ELF-1 (cell line): ENCODE measurements around the gene TMEM178B.

ENCODE experiments used
- DNase-seq: peaks from one replicate; pipeline ENCODE4 v3.0.0-alpha.2; 2016; ENCODE audit warnings: low read depth, low spot score

TMEM178B gene

DNA sequence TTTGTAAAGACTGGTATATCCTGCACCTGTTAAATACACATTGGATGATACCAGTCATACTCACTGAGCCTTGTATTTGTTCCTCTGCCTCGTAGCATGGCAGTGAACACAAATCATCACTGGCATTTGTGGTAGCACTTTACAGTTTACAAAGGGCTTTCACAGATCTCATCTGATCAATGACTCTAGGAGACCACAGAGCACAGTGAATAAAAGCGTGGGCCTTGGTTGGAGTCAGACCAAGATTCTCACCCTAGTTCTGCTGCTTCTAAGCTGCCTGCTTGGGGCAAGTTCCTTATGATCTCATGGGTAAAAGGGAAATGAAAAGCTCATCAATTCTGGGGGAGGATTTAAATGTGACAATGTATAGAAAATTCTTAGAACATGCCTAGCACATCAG lies 347.4 kb downstream of the TMEM178B start:
- no peak for DNase-seq

DNA sequence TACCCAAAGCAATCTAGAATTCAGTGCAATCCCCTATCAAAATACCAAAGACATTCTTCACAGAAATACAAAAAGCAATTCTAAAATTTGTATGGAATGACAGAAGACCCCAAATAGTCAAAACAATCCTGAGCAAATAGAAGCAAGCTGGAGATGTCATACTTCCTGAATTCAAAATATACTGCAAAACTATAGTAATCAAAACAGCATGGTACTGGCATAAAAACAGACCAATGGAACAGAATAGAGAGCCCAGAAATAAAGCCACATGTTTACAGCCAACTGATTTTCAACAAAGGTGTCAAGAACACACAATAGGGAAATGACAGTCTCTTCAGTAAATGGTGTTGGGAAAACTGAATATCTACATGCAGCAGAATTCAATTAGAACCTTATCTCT lies 353.3 kb downstream of the TMEM178B start:
- DNase-seq, result no peak

DNA sequence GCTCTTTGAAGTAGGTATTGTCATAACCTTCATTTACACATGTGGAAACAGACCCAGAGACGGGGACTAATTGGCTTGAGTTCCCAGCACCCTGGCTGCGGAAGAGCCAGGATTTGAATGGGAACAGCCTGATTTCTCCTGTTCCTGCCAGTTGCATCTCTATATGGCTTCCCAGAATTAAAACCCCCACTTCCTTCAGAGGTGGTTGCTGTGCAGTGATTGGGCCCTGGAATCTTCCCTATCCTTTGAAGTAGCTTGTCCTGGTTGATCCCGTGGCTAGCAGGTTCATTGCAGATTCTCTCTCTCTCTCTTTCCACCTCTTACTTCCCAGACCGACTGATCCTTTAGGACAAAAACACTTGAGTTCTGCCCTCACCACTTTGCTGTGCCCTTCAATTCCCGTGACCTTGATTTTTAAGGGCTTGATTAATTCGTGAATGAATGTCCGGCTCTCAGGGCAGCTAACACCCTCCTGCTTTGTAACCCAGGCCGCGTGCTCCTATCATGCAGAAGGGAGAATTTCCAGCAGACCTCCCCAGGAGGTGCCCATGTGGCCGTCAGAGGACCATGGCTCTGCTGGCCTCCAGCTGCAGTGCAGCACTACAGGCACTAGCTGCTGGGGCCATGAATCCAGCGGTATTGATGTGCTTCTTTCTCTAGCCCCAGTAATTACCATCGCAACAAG lies 356.7 kb downstream of the TMEM178B start:
- peak; percentile 40 for DNase-seq

DNA sequence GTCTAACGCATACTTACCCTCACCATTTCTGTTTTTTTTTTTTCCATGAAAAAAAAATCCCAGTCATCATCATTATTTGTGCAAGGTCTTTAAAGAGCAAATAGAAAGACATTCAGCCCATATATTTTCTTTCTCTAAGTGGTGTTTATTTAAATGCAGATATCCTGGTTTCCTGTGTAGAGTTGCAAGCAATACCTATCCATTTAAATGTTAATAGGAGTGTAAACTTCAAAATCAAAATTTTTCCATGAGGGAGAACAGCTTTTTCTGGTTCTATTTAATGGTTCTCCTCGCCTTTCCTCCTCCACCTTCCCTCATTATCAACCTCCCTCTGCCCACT lies 357.2 kb downstream of the TMEM178B start:
- DNase-seq, result no peak

DNA sequence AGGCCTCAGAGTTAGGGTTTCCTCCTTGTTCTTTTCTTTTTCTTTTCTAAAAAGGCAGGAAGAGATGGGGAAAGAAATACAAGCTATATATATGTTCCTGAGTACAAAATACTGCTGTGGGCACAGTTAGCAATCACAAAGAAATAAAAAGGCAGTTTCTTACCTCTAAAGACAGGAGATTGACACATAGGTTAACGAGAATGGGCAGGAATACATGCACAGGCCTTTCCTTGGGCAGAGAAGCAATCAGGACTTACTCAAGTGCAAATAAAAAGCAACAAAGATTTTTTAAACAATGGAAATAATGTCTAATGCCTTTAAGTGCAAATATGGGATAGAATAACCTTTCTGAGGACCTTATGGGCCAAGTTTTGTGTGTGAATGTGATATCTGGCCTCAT lies 357.8 kb downstream of the TMEM178B start:
- DNase-seq, result no peak

DNA sequence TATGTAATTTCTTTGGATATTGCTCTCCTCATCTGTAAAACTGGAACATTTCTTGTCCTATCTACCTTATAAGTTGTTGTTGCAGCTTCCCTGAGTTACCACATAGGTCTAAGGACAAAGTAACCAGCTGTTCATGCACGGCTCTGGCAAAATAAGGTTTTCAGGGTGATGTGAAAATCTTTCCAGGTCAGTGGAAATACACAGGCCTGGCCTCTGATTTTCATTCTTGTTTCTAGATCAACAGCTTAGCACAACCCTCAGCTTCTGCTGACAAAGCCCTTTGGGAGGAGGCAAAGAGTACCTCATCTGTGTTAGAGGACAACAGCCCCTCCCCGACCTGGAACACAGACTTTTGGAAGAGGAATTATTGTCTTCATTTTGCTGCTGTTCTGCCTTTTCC lies 359.8 kb downstream of the TMEM178B start:
- DNase-seq, result no peak

DNA sequence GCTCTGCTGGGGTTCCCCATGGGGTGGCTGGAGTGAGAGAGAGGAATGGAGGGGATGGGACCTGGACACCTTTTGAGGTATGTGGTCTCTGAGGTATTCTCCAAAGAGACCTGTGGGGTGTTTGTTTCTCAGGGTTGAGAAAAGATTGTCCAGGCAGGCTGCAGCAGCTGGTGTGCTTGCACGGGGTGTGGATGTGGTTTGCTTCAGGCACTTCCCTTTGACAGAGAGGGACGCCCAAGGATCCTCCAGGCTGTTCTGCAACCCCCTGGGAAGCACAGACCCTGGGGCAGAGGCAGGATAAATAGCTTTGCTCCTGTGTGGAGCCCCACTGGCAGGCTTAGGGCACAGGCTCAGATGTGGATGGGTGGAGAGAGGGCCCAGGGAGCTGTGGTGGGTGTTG lies 362.3 kb downstream of the TMEM178B start:
- DNase-seq, result no peak

DNA sequence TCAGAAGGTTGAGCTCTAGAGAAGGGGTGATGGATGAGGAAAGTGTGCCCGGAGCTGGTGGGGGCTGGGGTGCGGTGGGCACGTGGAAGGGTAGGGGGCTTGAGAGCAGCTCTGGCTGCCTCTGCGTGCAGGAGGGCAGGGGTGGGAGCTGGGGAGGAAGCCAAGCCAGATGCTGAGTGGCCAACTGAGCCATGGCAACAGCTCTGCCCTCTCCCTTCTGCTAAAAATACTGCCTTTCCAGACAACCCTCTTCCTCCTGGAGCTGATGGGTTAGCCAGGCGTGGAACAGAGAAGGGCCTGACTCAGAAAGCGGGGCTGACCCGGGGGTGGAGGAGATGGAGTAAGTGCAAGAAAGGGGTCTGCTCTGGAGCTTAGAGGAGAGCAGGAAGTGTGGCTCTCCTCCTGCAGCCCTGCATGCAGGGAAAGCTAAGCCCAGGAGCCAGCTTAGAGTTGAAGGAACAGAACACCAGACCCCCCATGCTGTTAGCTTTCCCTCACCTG lies 362.8 kb downstream of the TMEM178B start:
- DNase-seq, result no peak

DNA sequence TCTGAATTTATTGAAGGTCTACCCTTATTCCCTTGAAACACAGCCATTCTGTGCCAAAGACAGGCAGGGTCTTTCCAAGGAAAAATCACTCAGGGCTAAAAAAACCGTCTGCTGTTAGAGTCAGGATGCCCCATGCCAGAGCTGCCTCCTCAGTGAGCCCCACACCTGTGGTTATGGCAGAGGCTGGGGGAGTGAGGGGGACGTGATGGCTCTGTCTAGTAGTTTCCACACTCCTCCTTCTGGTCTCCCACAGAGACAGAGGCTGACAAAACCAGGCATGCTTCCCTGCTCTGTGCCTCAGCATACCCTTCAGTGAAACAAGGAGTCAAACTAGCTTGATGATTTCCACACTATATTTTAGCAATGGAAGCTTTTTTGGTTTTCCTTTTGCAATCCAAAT lies 365.3 kb downstream of the TMEM178B start:
- DNase-seq, result no peak

DNA sequence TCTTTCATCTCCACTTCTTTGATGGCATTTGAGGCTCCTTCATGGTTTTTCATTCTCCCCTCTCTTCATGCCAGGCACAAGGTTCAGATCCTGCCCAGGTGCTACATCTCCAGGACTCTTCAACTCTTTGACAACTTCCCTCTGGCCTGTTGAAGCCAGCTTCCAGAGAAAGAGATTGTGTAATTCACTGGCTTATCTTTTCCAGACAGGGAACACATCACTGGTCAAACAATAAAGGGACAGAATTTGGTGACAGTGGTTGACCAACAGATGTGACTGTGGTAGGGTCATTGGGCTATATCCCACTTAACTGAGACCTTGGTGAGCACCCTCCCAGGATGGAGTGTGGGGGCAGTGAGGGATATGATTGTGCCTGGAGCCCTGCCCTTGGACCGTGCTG lies 365.9 kb downstream of the TMEM178B start:
- no peak for DNase-seq

DNA sequence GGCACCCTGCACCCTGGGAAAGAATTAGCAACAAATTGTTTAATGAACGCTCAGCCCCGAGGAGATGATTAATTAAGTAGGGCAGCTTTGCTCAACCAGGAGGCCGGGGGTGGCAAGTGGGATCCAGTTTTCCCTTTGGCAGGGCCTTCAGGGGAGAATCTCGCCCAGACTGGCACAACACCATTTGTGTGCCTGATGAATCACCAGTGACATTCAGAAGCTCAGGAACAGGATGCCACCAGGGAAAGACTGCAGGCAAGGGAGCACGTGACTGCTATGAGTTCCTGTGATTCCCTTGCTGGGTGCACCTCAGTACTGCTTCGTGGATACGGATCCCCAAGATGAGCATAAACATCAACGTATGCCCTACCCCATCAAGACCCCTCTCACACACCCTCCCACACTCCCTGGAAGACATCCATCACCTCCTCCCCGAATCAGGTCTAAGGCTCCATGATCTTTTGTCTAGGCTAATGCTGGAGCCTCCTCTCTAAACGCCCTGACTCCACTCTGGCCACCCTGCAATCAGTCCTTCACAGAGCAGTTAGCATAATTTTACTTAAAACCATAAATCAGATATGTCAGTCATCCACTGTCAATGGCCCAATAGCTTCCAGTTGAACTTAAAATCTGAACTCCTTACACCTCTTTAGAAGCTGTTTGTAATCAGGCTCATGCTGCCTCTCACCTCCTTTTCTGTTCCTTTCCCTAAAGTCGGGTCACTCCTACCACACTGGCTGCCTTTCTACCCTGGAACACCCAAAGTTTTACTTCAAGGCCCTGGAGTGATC lies 368.2 kb downstream of the TMEM178B start:
- no peak for DNase-seq

DNA sequence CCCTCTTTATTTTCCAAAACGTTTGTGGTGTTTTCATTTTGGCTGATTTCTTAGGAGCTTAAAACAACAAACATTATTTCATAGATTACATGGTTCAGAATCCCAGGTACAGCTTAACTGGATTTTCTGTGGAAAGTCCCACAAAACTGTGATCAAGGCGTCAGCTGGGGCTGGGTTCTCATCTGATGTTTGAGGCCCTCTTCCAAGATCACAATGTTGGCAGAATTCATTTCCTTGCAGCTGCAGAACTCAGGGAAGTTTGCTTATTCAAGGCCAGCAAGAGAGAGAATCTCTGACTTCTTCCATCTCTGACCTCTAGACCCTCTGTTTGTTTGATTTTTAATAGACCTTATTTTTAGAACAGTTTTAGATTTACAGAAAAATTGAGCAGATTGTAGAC lies 368.9 kb downstream of the TMEM178B start:
- no peak for DNase-seq

DNA sequence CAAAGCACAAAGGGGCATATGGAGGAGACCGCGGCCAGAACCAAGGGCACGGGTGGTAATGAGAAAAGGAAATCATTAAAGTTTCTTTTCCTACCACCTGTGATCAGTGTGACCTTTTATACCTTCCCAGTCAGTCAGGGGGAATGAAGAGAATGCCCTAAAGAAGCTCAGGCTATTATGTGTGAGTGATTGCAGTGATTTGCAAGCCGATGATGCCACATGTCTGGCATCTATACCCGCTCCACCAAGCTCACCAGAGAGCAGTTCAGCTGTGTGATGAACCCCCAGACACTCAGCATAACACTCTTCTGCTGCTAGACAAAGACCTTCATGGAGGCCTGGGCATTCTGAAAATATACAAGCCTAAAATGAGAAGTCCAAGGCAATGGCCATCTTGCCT lies 371.1 kb downstream of the TMEM178B start:
- DNase-seq, result no peak

DNA sequence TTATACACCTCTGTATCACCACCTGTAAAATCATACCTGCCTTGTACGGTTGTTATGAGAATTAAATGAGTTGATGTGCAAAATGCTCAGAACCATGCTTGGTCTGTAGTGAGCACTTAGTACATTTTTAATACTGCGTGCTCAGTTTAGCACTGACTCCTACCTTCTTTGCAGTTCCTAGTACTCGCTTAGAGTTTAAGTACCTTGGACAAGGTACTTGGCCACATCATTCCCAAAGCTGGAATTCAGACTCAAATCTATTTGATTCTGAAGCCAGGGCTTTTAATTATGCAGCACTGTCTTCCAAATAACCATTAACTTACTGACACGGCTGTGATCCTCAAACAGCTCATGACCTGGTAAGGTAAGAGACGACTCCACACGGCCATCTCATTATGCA lies 377.4 kb downstream of the TMEM178B start:
- DNase-seq, result no peak

DNA sequence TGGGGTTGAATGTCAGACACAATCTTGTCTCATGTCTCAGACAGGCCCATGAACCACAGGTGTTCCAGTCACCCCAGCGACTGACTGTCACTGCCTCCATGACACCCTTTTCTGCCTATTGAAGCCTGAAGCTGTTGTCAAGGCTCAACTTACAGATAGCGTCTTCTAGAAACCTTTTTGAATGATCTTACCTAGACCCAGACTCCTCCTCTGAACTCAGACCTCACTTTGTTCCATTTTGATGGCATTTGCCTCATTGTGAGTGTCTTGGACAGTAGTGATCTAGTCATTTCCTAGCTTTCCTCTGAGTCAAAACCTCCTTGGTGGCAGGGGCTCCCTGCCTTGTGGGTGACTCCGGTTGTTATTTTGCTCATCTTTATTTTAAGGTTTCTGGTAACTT lies 379.0 kb downstream of the TMEM178B start:
- no peak for DNase-seq

DNA sequence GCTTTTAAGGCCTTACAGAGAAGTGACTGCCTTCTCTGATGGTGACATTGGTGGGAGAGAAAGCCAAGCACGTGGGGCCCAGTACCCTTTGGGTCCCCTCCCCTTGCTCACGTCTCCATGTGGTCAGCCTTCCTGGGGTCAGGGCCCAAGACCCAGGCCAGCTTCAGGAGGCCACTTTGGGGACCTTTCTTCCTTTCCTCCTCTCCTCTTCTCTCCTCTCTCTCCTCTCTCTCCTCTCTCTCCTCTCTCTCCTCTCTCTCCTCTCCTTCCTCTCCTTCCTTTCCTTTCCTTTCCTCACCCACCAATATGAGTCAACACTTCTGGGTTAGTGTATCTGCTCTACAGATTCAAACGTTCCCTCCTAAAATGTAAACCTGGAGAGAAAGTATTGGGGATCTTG lies 380.5 kb downstream of the TMEM178B start:
- DNase-seq, result no peak

DNA sequence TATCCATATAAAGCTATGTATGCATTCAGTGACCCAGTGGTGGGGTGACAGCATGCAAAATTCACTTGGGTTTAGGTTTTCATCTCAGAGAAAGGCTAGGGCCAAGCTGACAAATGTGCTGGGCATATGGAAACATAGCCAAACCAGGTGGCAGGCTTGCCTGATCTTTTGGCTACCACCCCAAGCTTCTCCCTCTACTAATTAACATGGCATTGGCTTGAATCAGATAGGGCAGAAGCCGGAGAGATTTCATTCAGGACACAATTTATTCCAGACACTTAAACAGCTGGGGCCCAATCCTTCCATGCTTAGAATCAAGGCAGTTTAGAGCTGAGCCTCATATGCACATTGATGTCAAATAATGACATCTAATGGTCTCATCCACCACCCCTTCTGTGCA lies 381.9 kb downstream of the TMEM178B start:
- DNase-seq, result no peak

DNA sequence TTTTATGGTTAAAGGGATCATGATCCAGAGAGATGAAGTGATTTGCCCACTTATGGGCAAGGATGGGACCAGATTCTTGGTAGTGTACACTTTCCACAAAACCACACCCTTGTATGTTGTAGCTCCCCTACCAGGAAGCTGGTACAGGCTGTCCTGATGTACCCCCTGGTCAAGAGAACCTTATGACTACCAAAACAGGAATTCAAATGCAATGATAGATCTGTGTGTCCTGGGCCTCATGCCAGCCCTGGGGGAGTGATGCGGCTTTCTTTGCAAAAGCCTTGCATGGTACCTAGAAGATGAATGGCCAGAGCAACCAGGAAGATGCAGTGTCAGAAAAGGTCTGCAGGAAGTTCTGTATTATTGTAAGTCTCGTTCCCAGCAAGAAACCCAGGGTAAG lies 382.4 kb downstream of the TMEM178B start:
- no peak for DNase-seq

DNA sequence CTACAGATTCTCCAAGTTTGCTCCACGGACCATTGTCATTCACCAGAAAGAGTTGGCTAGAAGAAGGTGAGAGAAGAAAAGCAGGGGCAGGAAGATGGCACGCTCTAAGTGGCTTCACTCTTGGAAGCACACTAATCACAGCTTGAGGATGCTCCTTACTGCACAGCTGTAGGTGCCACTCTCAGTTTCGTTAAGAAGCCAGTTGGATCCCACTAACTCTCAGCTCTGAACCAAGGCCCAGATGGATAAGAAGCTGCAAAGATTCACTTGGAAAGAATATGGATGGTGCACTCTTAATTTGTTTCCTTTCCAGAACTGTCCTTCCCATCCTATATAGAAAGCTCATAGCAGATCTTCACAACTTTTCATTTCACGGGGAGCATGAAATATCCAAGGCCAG lies 382.8 kb downstream of the TMEM178B start:
- DNase-seq, result no peak

DNA sequence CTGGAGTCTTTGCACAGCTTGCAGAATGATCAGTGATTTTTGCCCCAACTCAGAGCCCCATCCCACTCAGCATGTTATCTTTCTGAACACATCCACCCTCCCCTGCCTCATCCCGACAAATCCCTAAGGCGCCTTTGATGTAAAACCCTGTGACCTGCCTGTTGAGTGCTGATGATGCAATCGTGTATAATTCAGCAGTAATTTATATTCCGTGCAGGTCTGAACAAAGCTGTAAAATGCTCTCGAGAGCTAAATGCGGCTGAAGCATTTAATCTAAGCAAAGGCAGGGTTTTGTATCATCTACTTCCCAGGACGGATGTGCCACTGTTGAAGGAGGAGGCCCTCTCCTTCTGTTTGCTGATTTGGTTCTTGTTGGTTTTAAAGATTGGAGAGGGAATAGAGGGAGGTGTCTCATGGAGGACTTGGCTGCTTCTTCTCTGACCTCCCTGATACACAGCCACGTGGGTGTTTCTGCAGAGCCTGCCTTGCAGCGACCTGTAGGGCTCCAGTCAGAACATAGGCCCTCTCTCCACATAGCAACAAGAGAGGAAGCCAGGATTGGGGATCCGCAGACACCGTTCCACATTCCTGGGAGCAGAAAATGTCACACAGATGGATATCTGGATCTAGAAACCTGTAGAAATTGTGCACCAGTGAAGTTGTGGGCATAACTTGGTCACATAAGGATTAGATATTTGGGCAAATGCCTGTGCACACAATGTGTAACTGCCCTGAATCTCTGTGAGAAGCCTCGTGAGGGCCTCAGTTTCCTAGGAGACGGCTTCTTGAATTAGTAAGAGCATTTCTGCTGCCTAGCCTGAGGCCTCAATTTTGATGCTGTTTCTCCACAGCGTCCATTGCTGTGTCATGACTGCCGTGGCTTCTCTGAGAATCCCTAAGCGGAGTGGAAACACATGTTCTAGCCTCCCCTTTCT lies 387.2 kb downstream of the TMEM178B start:
- no peak for DNase-seq

DNA sequence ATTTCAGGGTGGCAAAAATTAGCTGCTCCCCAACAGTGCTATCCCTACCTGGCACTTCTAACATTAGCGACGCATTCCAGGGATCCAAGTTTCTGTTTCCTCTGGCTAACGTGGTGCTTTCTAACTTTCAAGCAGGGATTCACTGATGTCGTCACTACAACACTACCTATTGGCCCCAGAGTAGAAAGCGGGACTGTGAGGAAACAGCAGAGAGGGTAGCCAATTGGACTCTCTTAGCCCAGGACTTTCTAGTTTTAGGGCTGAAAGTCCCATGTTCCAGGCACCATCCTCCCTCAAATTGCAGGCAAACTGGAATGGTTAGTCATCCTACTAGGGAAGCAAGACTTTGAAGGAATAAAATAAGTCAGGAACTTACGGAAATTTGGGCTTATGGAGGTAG lies 388.1 kb downstream of the TMEM178B start:
- no peak for DNase-seq

DNA sequence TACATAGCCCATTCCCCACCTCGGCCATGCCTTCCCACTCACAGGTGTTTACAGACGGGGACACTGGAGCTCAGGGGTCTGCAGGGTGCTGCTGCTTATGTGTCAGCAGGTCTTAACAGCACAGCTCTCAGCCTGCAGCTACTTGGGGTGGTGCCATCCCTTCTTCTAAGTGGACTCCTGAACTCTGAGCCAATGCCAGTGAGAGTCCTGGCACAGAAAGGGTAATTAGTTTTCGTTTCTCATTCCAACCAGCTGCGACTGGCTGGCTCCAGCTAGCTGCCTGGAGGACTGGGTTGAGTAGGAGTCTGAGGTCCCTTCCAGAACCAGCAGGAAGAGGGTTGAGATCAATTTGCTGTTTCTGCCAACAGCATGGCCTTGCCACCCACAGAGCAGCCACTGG lies 389.1 kb downstream of the TMEM178B start:
- DNase-seq, result no peak
